Endothelial cell of umbilical vein (primary cell): Measurements from ENCODE around the gene RASSF5. TPM values are rescaled to one million over a fixed set of nuclear protein-coding genes. Genes with fewer than 3 reads are reported as not detected.

Experiments
- BruUV-seq: library from RNA; stranded (reverse); fragments of 400-500 nt; replicated peaks from 2 replicates; lab custom pipeline; 2021; lab: Mats Ljungman, UMichigan
- CTCF ChIA-PET: fragments of 300-600, 350-600 bp; sonication (Branson Sonifier 250); formaldehyde crosslinking; loops from one replicate; lab custom pipeline; 2021; ENCODE audit warnings: antibody characterized with exemption, inconsistent platforms; lab: Charles Lee
- POLR2A ChIA-PET: fragments of 300-600, 350-600 bp; sonication (Branson Sonifier 250); formaldehyde crosslinking; loops from one replicate; lab custom pipeline; 2021; ENCODE audit warnings: antibody characterized with exemption, inconsistent platforms; lab: Charles Lee
- DNase-seq: peaks from one replicate; pipeline ENCODE4 v3.0.0-alpha.2; 2011; ENCODE audit warnings: low read depth, low spot score
- FAIRE-seq: peaks from 2 replicates; lab custom pipeline; 2011; peaks lifted over from hg19 to GRCh38; lab: Jason Lieb, UNC
- H2AFZ ChIP-seq: 2 replicates; pipeline ENCODE4 v1.6.0; 2012; ENCODE audit warnings: low read depth, low read length, control low read depth, inconsistent platforms
- H3K27ac ChIP-seq: 2 replicates; pipeline ENCODE4 v1.5.1; 2011; ENCODE audit warnings: low read depth, mild to moderate bottlenecking, control low read depth, low read length, moderate library complexity; ENCODE audit not compliant: insufficient read depth
- H3K27me3 ChIP-seq, 2 experiments: 2 replicates each; pipeline versions ENCODE4 v1.6.0 to v1.6.1; 2011; ENCODE audit warnings: low read length in 2 of 2, mixed read lengths in 1 of 2; ENCODE audit not compliant: control insufficient read depth in 2 of 2, insufficient read depth in 2 of 2
- H3K36me3 ChIP-seq, 2 experiments: 2 replicates in 1 of 2; 3 replicates in 1 of 2; pipeline ENCODE4 v1.5.1; 2011; ENCODE audit warnings: low read length in 2 of 2, mild to moderate bottlenecking in 1 of 2, moderate library complexity in 1 of 2; ENCODE audit not compliant: control insufficient read depth in 2 of 2, insufficient read depth in 2 of 2; ENCODE audit errors: extremely low read depth in 1 of 2
- H3K4me1 ChIP-seq: 3 replicates; pipeline ENCODE4 v1.5.1; 2011; ENCODE audit warnings: mild to moderate bottlenecking, low read length; ENCODE audit not compliant: control insufficient read depth, insufficient read depth; ENCODE audit errors: extremely low read depth
- H3K4me2 ChIP-seq: 2 replicates; pipeline ENCODE4 v1.6.1; 2011; ENCODE audit warnings: low read length, control low read depth, mixed read lengths; ENCODE audit not compliant: insufficient read depth
- H3K4me3 ChIP-seq, 3 experiments: fragments of 200-600 bp in 1 of 3; sonication (generic), shearing (Covaris generic) in 1 of 3; replicated peaks in 1 of 3; 2 replicates each; pipeline ENCODE4 v1.5.1; 2011 to 2016; ENCODE audit warnings: control low read depth in 3 of 3, low read length in 3 of 3, mild to moderate bottlenecking in 2 of 3, inconsistent platforms in 1 of 3, low read depth in 1 of 3, moderate library complexity in 1 of 3; ENCODE audit not compliant: insufficient read depth in 1 of 3
- H3K79me2 ChIP-seq: 2 replicates; pipeline ENCODE4 v1.6.0; 2012; ENCODE audit warnings: low read length, inconsistent platforms; ENCODE audit not compliant: control insufficient read depth, insufficient read depth
- H3K9ac ChIP-seq: replicated peaks from 2 replicates; pipeline ENCODE3; 2011; ENCODE audit warnings: low read length, control low read depth; ENCODE audit not compliant: insufficient read depth; ENCODE audit errors: extremely low read depth
- H3K9me1 ChIP-seq: replicated peaks from 3 replicates; pipeline ENCODE4 v1.6.0; 2011; ENCODE audit warnings: mild to moderate bottlenecking, low read length; ENCODE audit not compliant: control insufficient read depth, insufficient read depth; ENCODE audit errors: extremely low read depth
- H3K9me3 ChIP-seq: replicated peaks from 2 replicates; pipeline ENCODE4 v1.5.1; 2012; ENCODE audit warnings: low read length, inconsistent platforms; ENCODE audit not compliant: control insufficient read depth, insufficient read depth
- H4K20me1 ChIP-seq: replicated peaks from 2 replicates; pipeline ENCODE3; 2011; ENCODE audit warnings: mild to moderate bottlenecking, low read length; ENCODE audit not compliant: control insufficient read depth, insufficient read depth; ENCODE audit errors: extremely low read depth
- CTCF ChIP-seq, 2 donors: IDR thresholded peaks; 1 replicate in 1 of 2; 2 replicates in 1 of 2; pipeline ENCODE4 v1.5.1; 2011; ENCODE audit warnings: low read length in 2 of 2, mild to moderate bottlenecking in 2 of 2, moderate library complexity in 2 of 2, control low read depth in 1 of 2, inconsistent platforms in 1 of 2, low read depth in 1 of 2; ENCODE audit not compliant: insufficient read depth in 1 of 2; ENCODE audit errors: extremely low read depth in 1 of 2
- EZH2 ChIP-seq: IDR thresholded peaks from 2 replicates; pipeline ENCODE4 v1.6.1; 2012; ENCODE audit warnings: borderline replicate concordance, low read depth, mild to moderate bottlenecking, moderate library complexity, low read length, inconsistent platforms; ENCODE audit not compliant: severe bottlenecking
- FOS ChIP-seq: IDR thresholded peaks from 2 replicates; pipeline ENCODE4 v1.6.1; 2011; ENCODE audit warnings: mild to moderate bottlenecking, low read length, moderate library complexity, borderline replicate concordance; ENCODE audit not compliant: insufficient read depth
- GATA2 ChIP-seq: IDR thresholded peaks from 2 replicates; pipeline ENCODE4 v1.7.0; 2011; ENCODE audit warnings: low read depth, mild to moderate bottlenecking, moderate library complexity, mixed read lengths, low read length; ENCODE audit not compliant: insufficient read length, insufficient read depth
- JUN ChIP-seq: IDR thresholded peaks from 2 replicates; pipeline ENCODE4 v1.6.1; 2011; ENCODE audit warnings: borderline replicate concordance, low read depth; ENCODE audit not compliant: insufficient read length, insufficient read depth
- MAX ChIP-seq: IDR thresholded peaks from 2 replicates; pipeline ENCODE4 v1.6.1; 2011; ENCODE audit not compliant: insufficient read depth, insufficient read length
- MYC ChIP-seq: IDR thresholded peaks from one replicate; pipeline ENCODE4 v1.6.1; 2011; ENCODE audit warnings: mild to moderate bottlenecking, low read depth, low read length
- POLR2A ChIP-seq: IDR thresholded peaks from 2 replicates; pipeline ENCODE4 v1.6.1; 2012; ENCODE audit warnings: low read depth, mild to moderate bottlenecking, control low read depth, low read length
- POLR2AphosphoS5 ChIP-seq: IDR thresholded peaks from 2 replicates; pipeline ENCODE4 v1.6.1; 2012; ENCODE audit warnings: low read depth, mild to moderate bottlenecking, control low read depth, low read length, moderate library complexity; ENCODE audit not compliant: insufficient read depth
- dilution Hi-C: fragments of 300-500 bp; cut with MboI; formaldehyde crosslinking; loops from one replicate; pipeline ENCODE4 v1.15.0; 2019; ENCODE audit warnings: low sequenced_read_pairs; ENCODE audit not compliant: extremely low pct_ligation_motif_present
- intact Hi-C: fragments of 100-400 bp; cut with micrococcal nuclease; formaldehyde crosslinking; loops from one replicate; pipeline ENCODE4 v1.10.0; 2022
- polyA plus RNA-seq, 4 experiments: library from polyadenylated mRNA; depleted of rRNA in 3 of 4; stranded (reverse) in 3 of 4; unstranded in 1 of 4; fragments of >200 nt; gene quantifications; 2 replicates each; pipeline versions ENCODE4 v1.2.1 to v1.2.3, GENCODE V29; 2011 to 2012; ENCODE audit warnings: missing spikeins in 1 of 4
- total RNA-seq: library from RNA; stranded (reverse); gene quantifications from 2 replicates; pipeline ENCODE4 v1.2.3, GENCODE V29; 2021

The RASSF5 gene
- total and polyA plus RNA-seq, 2 donors (not counting 3 experiments of a cell fraction or from before 2014, with no cell fraction given): 0.23 to 0.60 TPM

DNA sequence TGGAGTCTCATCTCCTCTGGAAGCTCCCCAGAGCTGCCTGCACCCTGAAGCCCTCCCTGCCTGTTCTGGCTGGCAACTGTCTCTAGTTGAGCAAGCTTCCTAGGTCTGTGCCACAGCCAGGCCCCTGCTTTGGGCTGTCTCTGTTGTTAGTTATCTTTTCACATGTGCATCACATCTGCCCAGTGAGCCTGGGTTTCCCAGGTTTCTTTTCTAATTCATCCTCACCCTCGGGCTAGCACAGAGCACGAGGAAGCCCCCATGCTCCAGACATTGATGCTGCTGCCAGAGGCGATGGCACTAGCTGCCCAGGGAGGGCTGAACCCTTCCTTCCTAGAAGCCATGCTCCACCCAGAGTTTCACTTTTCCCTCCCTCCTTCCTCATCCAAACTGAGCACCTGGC lies 27.2 kb downstream of the RASSF5 start:
- TF ChIP-seq JUN (no peak), POLR2AphosphoS5 (no peak), FOS (no peak), CTCF (IDR thresholded peaks at IDR 0.05; ENCODE audit: extremely low read depth in 1 of 2, insufficient read depth in 1 of 2, low read depth in 1 of 2, low read length in 2 of 2) (no peak), GATA2 (no peak), MYC (no peak), EZH2 (no peak), POLR2A (no peak), MAX (no peak)
- H3K27me3 ChIP-seq: peaks cover 0 to 16% of the 10 kb centered on the region in 2 experiments
- H4K20me1 ChIP-seq: no peaks in the 10 kb centered on the region
- BruUV-seq: no TSS peak
- no peak overlapping the region for H3K9ac ChIP-seq
- FAIRE-seq (no peak), DNase-seq (no peak)
- H3K4me1 ChIP-seq: no peaks in the 10 kb centered on the region
- no peaks in the 10 kb centered on the region for H3K36me3 ChIP-seq
- no peaks in the 10 kb centered on the region for H3K9me1 ChIP-seq
- dilution Hi-C loops: no loop called here
- H3K27ac ChIP-seq: no peak overlapping the region
- H3K4me3 ChIP-seq: no peak overlapping the region
- ChIA-PET POLR2A (no interaction called here), CTCF (interaction anchor here (1.5 to 3.3 kb wide), 3 partner anchors 10 to 55 kb away, joined by 6 to 16 read pairs (median 7); no protein-coding TSS in a partner anchor)
- intact Hi-C loops: no loop called here
- H3K4me2 ChIP-seq: no peak overlapping the region
- no peak overlapping the region for H2AFZ ChIP-seq
- H3K79me2 ChIP-seq: no peaks in the 10 kb centered on the region
- H3K9me3 ChIP-seq: no peaks in the 10 kb centered on the region
